ENCODE data around the gene ABCA10. TPM values are rescaled to one million over a fixed set of nuclear protein-coding genes. Genes with fewer than 3 reads are reported as not detected.

ABCA10 gene
- total and polyA plus RNA-seq, 2 of the 8 experiments (the other 6 are each of a cell fraction or from before 2014, with no cell fraction given): not detected

GRCh38 chr17:69268543-69269014 lies 40.0 kb upstream of the ABCA10 start (continued):
- TF ChIP-seq, protein P1, sequence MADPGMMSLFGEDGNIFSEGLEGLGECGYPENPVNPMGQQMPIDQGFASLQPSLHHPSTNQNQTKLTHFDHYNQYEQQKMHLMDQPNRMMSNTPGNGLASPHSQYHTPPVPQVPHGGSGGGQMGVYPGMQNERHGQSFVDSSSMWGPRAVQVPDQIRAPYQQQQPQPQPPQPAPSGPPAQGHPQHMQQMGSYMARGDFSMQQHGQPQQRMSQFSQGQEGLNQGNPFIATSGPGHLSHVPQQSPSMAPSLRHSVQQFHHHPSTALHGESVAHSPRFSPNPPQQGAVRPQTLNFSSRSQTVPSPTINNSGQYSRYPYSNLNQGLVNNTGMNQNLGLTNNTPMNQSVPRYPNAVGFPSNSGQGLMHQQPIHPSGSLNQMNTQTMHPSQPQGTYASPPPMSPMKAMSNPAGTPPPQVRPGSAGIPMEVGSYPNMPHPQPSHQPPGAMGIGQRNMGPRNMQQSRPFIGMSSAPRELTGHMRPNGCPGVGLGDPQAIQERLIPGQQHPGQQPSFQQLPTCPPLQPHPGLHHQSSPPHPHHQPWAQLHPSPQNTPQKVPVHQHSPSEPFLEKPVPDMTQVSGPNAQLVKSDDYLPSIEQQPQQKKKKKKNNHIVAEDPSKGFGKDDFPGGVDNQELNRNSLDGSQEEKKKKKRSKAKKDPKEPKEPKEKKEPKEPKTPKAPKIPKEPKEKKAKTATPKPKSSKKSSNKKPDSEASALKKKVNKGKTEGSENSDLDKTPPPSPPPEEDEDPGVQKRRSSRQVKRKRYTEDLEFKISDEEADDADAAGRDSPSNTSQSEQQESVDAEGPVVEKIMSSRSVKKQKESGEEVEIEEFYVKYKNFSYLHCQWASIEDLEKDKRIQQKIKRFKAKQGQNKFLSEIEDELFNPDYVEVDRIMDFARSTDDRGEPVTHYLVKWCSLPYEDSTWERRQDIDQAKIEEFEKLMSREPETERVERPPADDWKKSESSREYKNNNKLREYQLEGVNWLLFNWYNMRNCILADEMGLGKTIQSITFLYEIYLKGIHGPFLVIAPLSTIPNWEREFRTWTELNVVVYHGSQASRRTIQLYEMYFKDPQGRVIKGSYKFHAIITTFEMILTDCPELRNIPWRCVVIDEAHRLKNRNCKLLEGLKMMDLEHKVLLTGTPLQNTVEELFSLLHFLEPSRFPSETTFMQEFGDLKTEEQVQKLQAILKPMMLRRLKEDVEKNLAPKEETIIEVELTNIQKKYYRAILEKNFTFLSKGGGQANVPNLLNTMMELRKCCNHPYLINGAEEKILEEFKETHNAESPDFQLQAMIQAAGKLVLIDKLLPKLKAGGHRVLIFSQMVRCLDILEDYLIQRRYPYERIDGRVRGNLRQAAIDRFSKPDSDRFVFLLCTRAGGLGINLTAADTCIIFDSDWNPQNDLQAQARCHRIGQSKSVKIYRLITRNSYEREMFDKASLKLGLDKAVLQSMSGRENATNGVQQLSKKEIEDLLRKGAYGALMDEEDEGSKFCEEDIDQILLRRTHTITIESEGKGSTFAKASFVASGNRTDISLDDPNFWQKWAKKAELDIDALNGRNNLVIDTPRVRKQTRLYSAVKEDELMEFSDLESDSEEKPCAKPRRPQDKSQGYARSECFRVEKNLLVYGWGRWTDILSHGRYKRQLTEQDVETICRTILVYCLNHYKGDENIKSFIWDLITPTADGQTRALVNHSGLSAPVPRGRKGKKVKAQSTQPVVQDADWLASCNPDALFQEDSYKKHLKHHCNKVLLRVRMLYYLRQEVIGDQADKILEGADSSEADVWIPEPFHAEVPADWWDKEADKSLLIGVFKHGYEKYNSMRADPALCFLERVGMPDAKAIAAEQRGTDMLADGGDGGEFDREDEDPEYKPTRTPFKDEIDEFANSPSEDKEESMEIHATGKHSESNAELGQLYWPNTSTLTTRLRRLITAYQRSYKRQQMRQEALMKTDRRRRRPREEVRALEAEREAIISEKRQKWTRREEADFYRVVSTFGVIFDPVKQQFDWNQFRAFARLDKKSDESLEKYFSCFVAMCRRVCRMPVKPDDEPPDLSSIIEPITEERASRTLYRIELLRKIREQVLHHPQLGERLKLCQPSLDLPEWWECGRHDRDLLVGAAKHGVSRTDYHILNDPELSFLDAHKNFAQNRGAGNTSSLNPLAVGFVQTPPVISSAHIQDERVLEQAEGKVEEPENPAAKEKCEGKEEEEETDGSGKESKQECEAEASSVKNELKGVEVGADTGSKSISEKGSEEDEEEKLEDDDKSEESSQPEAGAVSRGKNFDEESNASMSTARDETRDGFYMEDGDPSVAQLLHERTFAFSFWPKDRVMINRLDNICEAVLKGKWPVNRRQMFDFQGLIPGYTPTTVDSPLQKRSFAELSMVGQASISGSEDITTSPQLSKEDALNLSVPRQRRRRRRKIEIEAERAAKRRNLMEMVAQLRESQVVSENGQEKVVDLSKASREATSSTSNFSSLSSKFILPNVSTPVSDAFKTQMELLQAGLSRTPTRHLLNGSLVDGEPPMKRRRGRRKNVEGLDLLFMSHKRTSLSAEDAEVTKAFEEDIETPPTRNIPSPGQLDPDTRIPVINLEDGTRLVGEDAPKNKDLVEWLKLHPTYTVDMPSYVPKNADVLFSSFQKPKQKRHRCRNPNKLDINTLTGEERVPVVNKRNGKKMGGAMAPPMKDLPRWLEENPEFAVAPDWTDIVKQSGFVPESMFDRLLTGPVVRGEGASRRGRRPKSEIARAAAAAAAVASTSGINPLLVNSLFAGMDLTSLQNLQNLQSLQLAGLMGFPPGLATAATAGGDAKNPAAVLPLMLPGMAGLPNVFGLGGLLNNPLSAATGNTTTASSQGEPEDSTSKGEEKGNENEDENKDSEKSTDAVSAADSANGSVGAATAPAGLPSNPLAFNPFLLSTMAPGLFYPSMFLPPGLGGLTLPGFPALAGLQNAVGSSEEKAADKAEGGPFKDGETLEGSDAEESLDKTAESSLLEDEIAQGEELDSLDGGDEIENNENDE (IDR thresholded peaks at IDR 0.05; ENCODE audit: insufficient replicate concordance, low read length): no peak
- TF ChIP-seq JUN (IDR thresholded peaks at IDR 0.05; ENCODE audit: low read depth, low read length): no peak
- no peak for TF ChIP-seq BACH1 (IDR thresholded peaks at IDR 0.05; ENCODE audit: low read length)
- TF ChIP-seq TEAD4 (IDR thresholded peaks at IDR 0.05; ENCODE audit: low read depth, low read length): no peak
- TF ChIP-seq POLR2A (IDR thresholded peaks at IDR 0.05; ENCODE audit: control extremely low read depth in 1 of 2, low read depth in 2 of 2, low read length in 2 of 2): no peak
